Spleen (tissue), 11 donors: ENCODE measurements around the gene LONRF3. TPM values are rescaled to one million over a fixed set of nuclear protein-coding genes. Genes with fewer than 3 reads are reported as not detected.

Source experiments
- DNase-seq: peaks from one replicate; pipeline ENCODE4 v3.0.0-alpha.2; 2020
- H3K27ac ChIP-seq, 8 donors: fragments of 200-600 bp; sonication (generic) in 7 of 8; 1 replicate in 4 of 8; 2 replicates in 4 of 8; pipeline versions ENCODE4 v1.5.0 to v1.8.0; 2016 to 2021; ENCODE audit warnings: inconsistent platforms in 4 of 8, mild to moderate bottlenecking in 4 of 8, moderate library complexity in 1 of 8
- H3K27me3 ChIP-seq, 7 donors: fragments of 200-600 bp; sonication (generic) in 6 of 7; replicated peaks in 1 of 7; 1 replicate in 4 of 7; 2 replicates in 3 of 7; pipeline versions ENCODE4 v1.5.0 to v1.8.0; 2016 to 2021; ENCODE audit warnings: inconsistent platforms in 3 of 7, mild to moderate bottlenecking in 1 of 7
- H3K36me3 ChIP-seq, 6 donors: fragments of 200-600 bp; sonication (generic) in 5 of 6; 1 replicate in 4 of 6; 2 replicates in 2 of 6; pipeline versions ENCODE4 v1.5.0 to v1.8.0; 2016 to 2021; ENCODE audit warnings: inconsistent platforms in 2 of 6
- H3K4me1 ChIP-seq, 6 donors: fragments of 200-600 bp; sonication (generic) in 5 of 6; 1 replicate in 3 of 6; 2 replicates in 3 of 6; pipeline versions ENCODE4 v1.5.0 to v1.8.0; 2016 to 2021; ENCODE audit warnings: inconsistent platforms in 3 of 6
- H3K4me3 ChIP-seq, 8 donors: fragments of 200-600 bp; sonication (generic) in 7 of 8; 1 replicate in 4 of 8; 2 replicates in 4 of 8; pipeline versions ENCODE4 v1.5.0 to v1.8.0; 2016 to 2021; ENCODE audit warnings: inconsistent platforms in 4 of 8, mild to moderate bottlenecking in 4 of 8, moderate library complexity in 2 of 8
- H3K9me3 ChIP-seq, 8 donors: fragments of 200-600 bp; sonication (generic) in 7 of 8; 1 replicate in 4 of 8; 2 replicates in 4 of 8; pipeline versions ENCODE4 v1.5.0 to v1.8.0; 2016 to 2021; ENCODE audit warnings: inconsistent platforms in 4 of 8
- CTCF ChIP-seq, 11 experiments: fragments of 200-600 bp in 7 of 11; fragments of 450-650 bp in 4 of 11; sonication (generic) in 4 of 11; IDR thresholded peaks in 8 of 11; conservative IDR thresholded peaks in 3 of 11; 1 replicate in 7 of 11; 2 replicates in 4 of 11; pipeline versions ENCODE4 v1.4.0 to v1.8.0; 2016 to 2021; ENCODE audit warnings: antibody characterized with exemption in 11 of 11, inconsistent platforms in 4 of 11, mild to moderate bottlenecking in 1 of 11
- POLR2A ChIP-seq, 3 donors: fragments of 450-650 bp; IDR thresholded peaks; one replicate each; pipeline ENCODE4 v1.5.1; 2017; ENCODE audit warnings: antibody characterized with exemption in 3 of 3, mild to moderate bottlenecking in 1 of 3
- POLR2AphosphoS5 ChIP-seq, 3 donors: sonication (generic); formaldehyde crosslinking; IDR thresholded peaks; one replicate each; pipeline ENCODE4 v1.5.1; 2017; ENCODE audit warnings: antibody characterized with exemption in 3 of 3
- WGBS, 5 donors: extraction: QIAGEN DNeasy Blood & Tissue Kit in 3 of 5; methylation state at CpG; one replicate each; pipeline versions ENCODE4 v1.1.5 to v1.1.7; 2013 to 2018; 5-methylcytosine and 5-hydroxymethylcytosine counted together
- intact Hi-C: fragments of 100-400 bp; cut with DNase I; formaldehyde crosslinking; loops from one replicate; pipeline ENCODE4 v1.15.0; 2023; ENCODE audit warnings: low total_unique reads
- polyA plus RNA-seq, 3 donors: library from polyadenylated mRNA; stranded (reverse); fragments of 200-250 nt; gene quantifications; one replicate each; pipeline ENCODE4 v1.2.1, GENCODE V29; 2013
- total RNA-seq, 7 donors: library from RNA; depleted of rRNA in 3 of 7; stranded (reverse); fragments of >200 nt in 3 of 7; fragmentation: NEBNext Ultra II Directional in 4 of 7; extraction: Animal tissue kit (Norgen Biotek cat#: 25700) in 4 of 7; gene quantifications; one replicate each; pipeline versions ENCODE4 v1.1.0 to v1.2.1, GENCODE V29; 2016 to 2021
- donor health status: healthy with polysubstance abuse.
- donor health status: DM: no; HTN: no; CAD: no; lungs with moderate emphysema.
- donor health status: DM: no; HTN: no; CAD: no.
- donor health status: Bipolar disorder and iron deficiency.
- donor health status: healthy.
- donor health status: DM: no; HTN: no; CAD: no.
- donor health status: DM: yes; HTN: yes; CAD: no.

LONRF3 gene
- total and polyA plus RNA-seq, 10 donors, result 0.11 to 4.3 (median 2.1) TPM

- H3K27ac ChIP-seq, result no peak overlapping the region
- DNase-seq, result no peak
- WGBS, 5 donors, result 82 to 96% (median 90%) methylated on average over 5 of the region's 5 CpGs
Observed at GRCh38 chrX:119010491-119010890, 36.1 kb downstream of the LONRF3 start.

GRCh38 chrX:119013164-119013563 is 38.7 kb downstream of the LONRF3 start:
- H3K27ac ChIP-seq, result no peak overlapping the region
- peaks cover 0 to 12% (median 5%) of the 10 kb centered on the region in 8 donors for H3K9me3 ChIP-seq
- peaks cover 0 to 46% (median 0%) of the 10 kb centered on the region in 6 donors for H3K36me3 ChIP-seq
- no peaks in the 10 kb centered on the region for H3K27me3 ChIP-seq
- no peak for DNase-seq
- H3K4me1 ChIP-seq, result peaks cover 0 to 12% (median 7%) of the 10 kb centered on the region in 6 donors
- TF ChIP-seq POLR2AphosphoS5 (IDR thresholded peaks at IDR 0.05) (no peak), POLR2A (IDR thresholded peaks at IDR 0.05) (no peak), CTCF (IDR thresholded peaks at IDR 0.05 in 8 of 11, conservative IDR thresholded peaks at IDR 0.05 in 3 of 11) (no peak)
- intact Hi-C loops, result no loop called here
- WGBS, 5 donors, result 86 to 100% (median 93%) methylated on average over 3 of the region's 3 CpGs
- H3K4me3 ChIP-seq, result no peak overlapping the region

More at GRCh38 chrX:119010491-119010890, 36.1 kb downstream of the LONRF3 start:
- Histone ChIP-seq H3K27me3 (no peaks in the 10 kb centered on the region), H3K4me3 (no peak overlapping the region), H3K9me3 (no peaks in the 10 kb centered on the region), H3K4me1 (peaks cover 0 to 7% (median 4%) of the 10 kb centered on the region in 6 donors), H3K36me3 (peaks cover 0 to 33% (median 0%) of the 10 kb centered on the region in 6 donors)
- TF ChIP-seq CTCF (IDR thresholded peaks at IDR 0.05 in 8 of 11, conservative IDR thresholded peaks at IDR 0.05 in 3 of 11) (no peak), POLR2AphosphoS5 (IDR thresholded peaks at IDR 0.05) (no peak), POLR2A (IDR thresholded peaks at IDR 0.05) (no peak)
- intact Hi-C loops, result no loop called here

- Histone ChIP-seq H3K27ac (peak overlapping the region in 3 of 8 donors; percentile 0 to 42 (median 34)), H3K36me3 (peaks cover 0 to 33% (median 0%) of the 10 kb centered on the region in 6 donors)
Observed at GRCh38 chrX:119015407-119016237, 41.2 kb downstream of the LONRF3 start.

More at GRCh38 chrX:119015407-119016237, 41.2 kb downstream of the LONRF3 start:
- Histone ChIP-seq H3K27me3 (no peaks in the 10 kb centered on the region), H3K4me1 (peaks cover 0 to 12% (median 7%) of the 10 kb centered on the region in 6 donors), H3K9me3 (peaks cover 0 to 12% (median 5%) of the 10 kb centered on the region in 8 donors), H3K4me3 (no peak overlapping the region)
- 19 to 39% (median 29%) methylated on average over 7 of the region's 7 CpGs for WGBS, 5 donors
- TF ChIP-seq POLR2A (IDR thresholded peaks at IDR 0.05) (no peak), POLR2AphosphoS5 (IDR thresholded peaks at IDR 0.05) (peak in 1 of 3 donors; percentile 43), CTCF (IDR thresholded peaks at IDR 0.05 in 8 of 11, conservative IDR thresholded peaks at IDR 0.05 in 3 of 11) (no peak)
- DNase-seq, result no peak
- intact Hi-C loops, result no loop called here
